Ecto neural progenitor cell (in vitro differentiated cells): ENCODE results near the gene POLR2F.
"Not testable (repeated sequence)": the region's sequence is repeated elsewhere in the genome, so short reads cannot be mapped to it uniquely, and the experiment has no call there.

Experiments used
- DNase-seq: peaks from one replicate; pipeline ENCODE4 v3.0.0-alpha.2; 2018; ENCODE audit warnings: low spot score

Gene POLR2F

GRCh38 chr22:37955825-37956397, 2.4 kb downstream of the POLR2F start:
- not testable (repeated sequence) for DNase-seq

GRCh38 chr22:37957232-37957631, 3.7 kb downstream of the POLR2F start:
- DNase-seq = no peak

GRCh38 chr22:37959231-37959825, 5.8 kb downstream of the POLR2F start:
- DNase-seq = no peak

- DNase-seq = no peak
Measured at GRCh38 chr22:37961062-37961461, 7.6 kb downstream of the POLR2F start.

- no peak for DNase-seq
Measured at GRCh38 chr22:37965940-37966664, 12.6 kb downstream of the POLR2F start.

GRCh38 chr22:37967147-37967546, 13.6 kb downstream of the POLR2F start:
- DNase-seq = no peak

GRCh38 chr22:37967637-37968451, 14.3 kb downstream of the POLR2F start:
- DNase-seq = peak; percentile 63

- DNase-seq = no peak
Measured at GRCh38 chr22:37968452-37969251, 15.2 kb downstream of the POLR2F start.

- DNase-seq = no peak
Measured at GRCh38 chr22:37970864-37971263, 17.4 kb downstream of the POLR2F start.

GRCh38 chr22:37971475-37972434, 18.3 kb downstream of the POLR2F start:
- no peak for DNase-seq

GRCh38 chr22:37972527-37972926, 19.0 kb downstream of the POLR2F start:
- no peak for DNase-seq

- DNase-seq = no peak
Measured at GRCh38 chr22:37973271-37974170, 20.0 kb downstream of the POLR2F start.

GRCh38 chr22:37975153-37975552, 21.7 kb downstream of the POLR2F start:
- DNase-seq = no peak

GRCh38 chr22:37976022-37976421, 22.5 kb downstream of the POLR2F start:
- not testable (repeated sequence) for DNase-seq

GRCh38 chr22:37976547-37976946, 23.0 kb downstream of the POLR2F start:
- DNase-seq = no peak

GRCh38 chr22:37979782-37980181, 26.3 kb downstream of the POLR2F start:
- peak; percentile 68 for DNase-seq

GRCh38 chr22:37981282-37982011, 27.9 kb downstream of the POLR2F start:
- no peak for DNase-seq

GRCh38 chr22:37982151-37982785, 28.8 kb downstream of the POLR2F start:
- no peak for DNase-seq
